ENCODE data around the gene PROM2.

PROM2 gene

DNA sequence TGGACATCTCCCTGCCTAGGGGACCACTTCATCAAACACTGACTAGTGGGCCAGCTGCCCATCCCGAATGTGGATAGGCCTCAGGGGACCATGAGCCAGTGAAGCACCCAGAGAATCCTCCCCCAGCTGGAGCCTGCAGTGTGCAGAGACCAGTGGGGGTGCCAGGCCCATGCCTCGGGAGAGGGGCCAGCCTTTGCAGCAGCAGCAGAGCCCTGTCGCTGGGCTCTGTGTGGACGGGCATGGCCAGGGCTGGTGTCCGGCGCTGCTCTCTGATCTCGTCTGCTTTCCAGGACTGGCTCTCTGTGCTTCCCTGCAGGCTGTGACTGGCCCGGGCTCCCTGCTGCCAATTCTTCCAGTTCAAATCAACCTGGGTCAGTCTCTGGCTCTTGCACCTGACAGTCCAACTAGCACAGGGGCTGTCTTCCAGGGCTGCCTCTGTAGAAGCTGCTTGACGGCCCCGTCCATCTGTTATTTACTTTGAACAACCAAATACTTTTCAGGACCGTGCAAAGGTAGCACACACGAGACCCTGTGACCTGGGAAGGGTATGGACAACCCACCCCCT, 34.3 kb downstream of the PROM2 start:
- DNase-seq: no peak

- DNase-seq: no peak
Measured at GRCh38 chr2:95309599-95309998, 35.4 kb downstream of the PROM2 start.

GRCh38 chr2:95310216-95310615, 36.0 kb downstream of the PROM2 start:
- DNase-seq: no peak

- DNase-seq: no peak
Measured at GRCh38 chr2:95310651-95311050, 36.4 kb downstream of the PROM2 start.

- DNase-seq: no peak
Measured at GRCh38 chr2:95311815-95312542, 37.7 kb downstream of the PROM2 start.

- no peak for DNase-seq
Measured at GRCh38 chr2:95312543-95313201, 38.4 kb downstream of the PROM2 start.

- DNase-seq: no peak
Measured at GRCh38 chr2:95313296-95314131, 39.3 kb downstream of the PROM2 start.

DNA sequence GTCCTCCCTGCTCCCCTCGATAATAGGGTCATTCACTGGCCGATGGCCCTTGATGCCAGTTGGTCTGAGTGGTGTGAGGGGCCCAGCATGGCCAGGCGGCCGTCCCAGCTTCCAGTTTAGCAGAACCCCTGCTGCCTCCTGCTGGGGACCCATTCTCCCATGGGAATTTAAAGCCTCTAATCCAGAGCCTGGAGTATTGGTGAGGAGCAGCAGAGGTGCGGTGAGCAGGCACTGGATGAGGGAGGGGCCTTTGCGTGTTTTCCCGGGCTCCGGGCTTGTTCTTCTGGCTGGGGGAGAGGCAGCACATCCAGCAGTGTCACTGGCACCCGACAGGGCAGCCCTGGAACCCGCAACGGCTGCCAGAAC, 40.3 kb downstream of the PROM2 start:
- DNase-seq: no peak

GRCh38 chr2:95314964-95315611, 40.8 kb downstream of the PROM2 start:
- DNase-seq: no peak

DNA sequence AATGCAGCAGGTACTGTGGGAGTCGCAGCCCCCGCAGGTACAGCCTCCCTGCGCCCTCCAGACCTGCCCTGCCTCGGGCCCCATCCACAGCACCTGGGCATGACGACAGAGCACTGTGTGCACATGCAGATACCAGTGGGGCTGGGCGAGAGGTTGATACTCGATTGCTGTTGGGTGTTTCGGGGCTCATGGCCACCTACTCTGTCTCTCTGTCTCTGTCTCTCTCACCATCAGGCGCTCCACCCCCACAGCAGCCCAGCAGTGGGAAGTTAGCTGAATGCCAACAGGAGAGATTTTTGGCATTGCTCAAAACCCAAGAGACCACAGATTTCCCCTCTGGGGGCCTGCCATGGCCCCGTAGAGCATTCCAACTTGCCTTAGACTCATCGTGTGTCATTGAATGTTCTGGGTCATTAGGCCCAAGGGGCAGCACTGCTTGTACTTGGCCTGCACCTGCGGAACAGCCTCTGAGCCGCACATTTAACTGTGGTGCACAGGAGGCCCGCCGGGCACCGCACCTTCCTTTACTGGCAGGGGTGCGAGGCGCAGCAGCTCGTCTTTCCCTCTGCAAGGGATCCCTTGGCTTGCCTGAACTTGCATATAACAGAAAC, 41.7 kb downstream of the PROM2 start:
- no peak for DNase-seq

- no peak for DNase-seq
Measured at GRCh38 chr2:95316466-95317122, 42.3 kb downstream of the PROM2 start.

- DNase-seq: no peak
Measured at GRCh38 chr2:95317123-95317500, 42.9 kb downstream of the PROM2 start.

DNA sequence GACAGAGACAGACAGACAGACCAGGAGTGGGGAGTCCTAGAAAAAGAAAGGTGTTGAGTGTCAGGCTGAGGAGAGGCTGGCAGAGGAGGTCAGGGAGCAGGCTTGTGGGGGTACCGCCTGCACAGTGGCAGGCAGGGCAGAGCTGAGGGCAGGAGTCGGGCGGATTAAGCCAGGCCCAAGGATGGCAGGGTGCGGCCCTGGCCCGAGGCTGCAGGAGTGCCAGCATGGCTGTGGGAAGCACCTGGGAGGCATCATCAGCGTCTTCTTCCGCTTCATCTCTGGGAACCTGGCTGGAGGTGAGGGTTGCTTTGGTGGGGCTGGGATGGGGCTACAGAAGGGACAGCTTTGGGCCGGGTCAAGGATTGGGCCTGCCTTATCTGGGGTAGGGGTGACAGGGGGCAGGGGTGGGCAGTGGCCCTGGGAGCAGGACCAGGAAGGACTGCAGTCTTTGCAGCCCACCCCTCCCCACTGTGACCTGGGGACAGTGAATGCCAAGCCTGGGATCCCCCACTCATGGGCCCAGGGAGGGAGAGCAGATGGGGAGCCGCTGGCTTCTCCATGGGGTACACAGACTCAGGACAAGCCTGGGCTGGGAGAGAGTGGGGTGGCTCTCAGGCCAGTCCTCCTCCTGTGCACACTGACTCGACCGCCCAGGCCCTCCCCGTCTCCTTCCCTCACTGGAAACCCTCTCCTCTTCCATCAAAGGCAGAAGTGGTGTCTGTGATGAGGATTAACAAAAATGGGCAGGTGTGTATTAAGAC, 43.6 kb downstream of the PROM2 start:
- no peak for DNase-seq

- DNase-seq: no peak
Measured at GRCh38 chr2:95318431-95319220, 44.4 kb downstream of the PROM2 start.

DNA sequence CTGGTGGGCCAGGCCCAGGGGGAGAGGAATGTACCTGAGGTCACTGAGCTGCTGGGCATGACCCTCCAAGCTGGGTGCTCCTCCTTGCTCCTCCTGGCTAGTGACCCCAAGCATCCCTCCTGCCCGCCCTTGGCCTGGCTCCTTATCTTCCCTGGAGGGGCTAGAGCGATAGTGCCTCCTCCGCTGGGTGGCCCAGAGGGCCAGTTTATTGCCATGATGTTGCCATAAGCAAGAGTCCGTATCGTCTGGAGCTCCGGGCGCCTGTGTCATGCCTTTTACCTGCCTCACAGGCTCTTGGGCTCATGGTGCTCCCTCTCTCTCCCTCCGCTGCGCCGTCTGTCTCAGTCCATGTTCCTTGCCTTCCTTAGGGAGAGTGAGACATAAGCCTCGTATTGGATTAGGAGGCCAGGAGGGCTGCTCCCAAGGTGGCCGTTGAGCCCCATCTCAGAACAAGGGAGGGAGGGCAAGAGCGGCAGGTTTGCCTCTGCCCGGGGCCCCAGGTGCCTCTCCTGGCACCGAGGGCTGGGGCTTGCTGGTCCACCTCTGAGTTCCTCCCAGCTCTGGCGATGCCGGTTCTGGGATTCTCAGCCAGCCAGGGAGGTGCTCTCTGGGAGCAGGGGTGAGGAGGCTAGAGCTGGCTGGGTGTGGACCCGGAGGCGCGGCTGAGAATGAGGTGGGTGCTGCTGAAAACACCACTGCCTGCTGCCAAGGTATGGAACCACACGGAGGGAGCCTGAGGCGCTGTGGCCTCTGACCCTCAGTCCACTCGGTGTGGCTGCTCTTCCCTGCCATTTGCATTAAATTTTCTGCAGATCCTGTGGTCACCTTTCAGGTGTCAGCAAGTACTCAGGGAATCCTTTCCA, 45.5 kb downstream of the PROM2 start:
- DNase-seq: no peak

DNA sequence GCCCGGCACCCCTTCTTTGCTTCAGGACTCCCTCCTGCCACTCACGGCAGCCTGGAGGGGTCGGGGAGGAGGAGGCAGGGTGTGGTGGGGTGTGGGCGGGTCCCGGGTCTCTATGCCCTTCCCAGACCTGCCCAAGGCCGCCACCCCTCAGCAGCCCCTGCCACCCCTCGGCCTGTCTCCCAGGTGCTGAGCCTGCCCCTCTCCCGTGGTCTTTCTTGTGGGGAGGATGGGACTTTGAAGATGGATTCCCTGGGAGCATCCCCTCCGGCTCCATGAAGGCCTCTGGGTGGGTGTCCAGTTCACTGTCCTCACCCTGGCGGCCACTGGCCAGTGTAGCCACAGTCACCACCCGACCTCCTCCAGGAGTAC, 46.1 kb downstream of the PROM2 start:
- no peak for DNase-seq

GRCh38 chr2:95320986-95321767, 46.9 kb downstream of the PROM2 start:
- no peak for DNase-seq

DNA sequence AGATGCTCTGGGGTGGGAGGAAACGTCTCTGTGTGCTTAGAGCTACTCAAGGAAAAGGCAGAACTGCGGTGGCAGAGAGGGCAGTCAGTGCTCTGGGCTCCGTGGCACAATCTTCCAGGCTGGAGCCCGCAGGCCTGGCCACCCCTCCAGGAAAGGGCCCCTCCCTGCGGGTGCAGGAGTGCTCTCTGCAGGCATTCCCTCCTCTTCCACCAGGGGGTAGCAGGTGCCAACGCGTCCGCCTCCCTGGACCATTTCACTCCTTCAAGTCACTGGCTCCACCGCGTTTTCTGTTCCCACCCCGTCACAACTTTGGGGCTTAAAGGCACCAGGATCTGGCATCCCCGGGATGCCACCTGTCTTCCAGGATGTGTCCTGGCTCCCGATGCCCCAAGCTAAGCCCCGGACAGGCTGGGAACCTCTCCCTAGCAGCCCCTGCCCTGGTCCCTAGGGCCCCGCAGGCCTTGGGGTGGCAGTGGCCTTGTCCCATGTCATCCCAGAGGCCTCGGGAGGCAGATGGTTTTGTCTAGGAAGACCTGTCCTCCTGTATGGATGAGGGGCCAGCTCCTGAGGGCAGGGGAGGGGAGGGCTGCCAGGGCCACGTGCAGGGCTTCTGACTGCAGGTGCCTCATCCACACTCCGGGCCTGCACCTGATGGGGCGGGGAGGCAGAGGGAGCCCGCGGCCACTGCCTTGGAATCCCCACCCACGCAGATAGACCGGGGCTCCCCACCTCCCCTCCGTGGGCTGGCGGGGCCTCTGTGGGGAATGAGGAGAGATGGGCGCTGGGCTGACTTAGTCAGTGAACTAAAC, 49.3 kb downstream of the PROM2 start:
- DNase-seq: no peak
